H1 (cell line): ENCODE results near the gene TM4SF20. TPM values are rescaled to one million over a fixed set of nuclear protein-coding genes. Genes with fewer than 3 reads are reported as not detected.

Experiments used
- POU5F1 ChIP-seq: IDR thresholded peaks from 2 replicates; pipeline ENCODE4 v1.6.1; 2011; ENCODE audit warnings: low read depth, mild to moderate bottlenecking, low read length, moderate library complexity
- RBBP5 ChIP-seq: IDR thresholded peaks from 2 replicates; pipeline ENCODE4 v1.7.1; 2012; ENCODE audit warnings: low read depth, mild to moderate bottlenecking, inconsistent platforms, low read length, moderate library complexity, borderline replicate concordance
- polyA plus RNA-seq, 7 experiments: library from polyadenylated mRNA; depleted of rRNA in 3 of 7; stranded (reverse) in 5 of 7; unstranded in 2 of 7; fragments of >200 nt in 5 of 7; fragments of 200-250 nt in 2 of 7; gene quantifications; 1 replicate in 5 of 7; 2 replicates in 1 of 7; 4 replicates in 1 of 7; pipeline versions ENCODE4 v1.2.1 to v1.2.3, GENCODE V29; 2011 to 2013; ENCODE audit warnings: missing spikeins in 2 of 7, mixed read lengths in 2 of 7
- total RNA-seq: library from RNA; stranded (reverse); fragmentation: NEBNext Ultra II Directional; extraction: Animal tissue kit (Norgen Biotek cat#: 25700); gene quantifications from 2 replicates; pipeline ENCODE4 v1.2.1, GENCODE V29; 2021
- TF ChIP-seq, protein P1 (sequence below): fragments of 300-600 bp; sonication (generic); IDR thresholded peaks from 2 replicates; pipeline ENCODE4 v1.7.1; 2012; ENCODE audit warnings: low read length, moderate library complexity, mild to moderate bottlenecking, inconsistent platforms; ENCODE audit not compliant: insufficient replicate concordance
- TF ChIP-seq, protein P2 (sequence below): IDR thresholded peaks from 2 replicates; pipeline ENCODE4 v1.6.1; 2012; ENCODE audit warnings: inconsistent platforms

The TM4SF20 gene
- total and polyA plus RNA-seq, 2 of the 8 experiments (the other 6 are each of a cell fraction or from before 2014, with no cell fraction given), result not detected

DNA sequence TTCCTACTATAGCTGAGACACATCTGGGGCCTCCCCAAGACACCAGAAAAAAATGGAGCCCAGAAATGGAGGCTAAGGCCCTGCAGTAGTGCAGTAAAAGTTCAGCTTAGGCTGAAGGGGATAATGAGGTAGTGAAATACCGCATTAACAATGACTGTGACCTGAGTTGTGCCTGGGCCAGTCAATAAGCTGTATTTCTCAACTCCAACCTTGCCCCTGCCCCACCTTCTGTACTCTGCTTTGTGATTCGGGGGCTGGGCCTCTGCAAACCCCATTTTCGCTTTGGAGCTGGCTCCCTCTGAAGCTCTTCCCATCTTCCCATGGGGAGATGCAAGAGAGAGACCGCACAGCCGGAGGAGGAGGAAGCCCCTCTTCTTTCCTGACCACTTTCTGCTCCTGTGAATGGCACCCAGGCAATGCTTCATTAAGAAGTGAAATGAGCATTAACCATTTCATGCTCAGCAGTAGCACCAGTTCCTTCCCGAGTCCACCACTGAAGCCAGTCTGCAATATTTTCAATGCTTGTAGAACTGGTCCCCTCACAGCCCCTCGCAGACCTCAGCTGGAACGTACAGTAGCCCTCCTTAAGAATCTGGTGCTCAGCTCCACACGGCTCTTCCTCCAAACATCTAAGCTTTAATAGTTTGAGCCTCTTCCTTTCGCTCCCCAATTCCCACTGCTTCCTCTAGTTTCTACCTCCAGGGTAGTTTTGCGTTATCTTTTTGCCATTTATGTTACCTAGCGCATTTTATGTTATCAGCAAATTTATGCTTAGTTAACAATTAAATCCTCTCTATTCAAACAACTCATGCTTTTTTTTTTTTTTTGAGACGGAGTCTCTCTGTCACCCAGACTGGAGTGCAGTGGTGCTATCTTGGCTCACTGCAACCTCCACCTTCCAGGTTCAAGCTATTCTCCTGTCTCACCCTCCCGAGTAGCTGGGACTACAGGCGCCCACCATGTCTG lies 41.3 kb upstream of the TM4SF20 start (continued):
- TF ChIP-seq, protein P1, sequence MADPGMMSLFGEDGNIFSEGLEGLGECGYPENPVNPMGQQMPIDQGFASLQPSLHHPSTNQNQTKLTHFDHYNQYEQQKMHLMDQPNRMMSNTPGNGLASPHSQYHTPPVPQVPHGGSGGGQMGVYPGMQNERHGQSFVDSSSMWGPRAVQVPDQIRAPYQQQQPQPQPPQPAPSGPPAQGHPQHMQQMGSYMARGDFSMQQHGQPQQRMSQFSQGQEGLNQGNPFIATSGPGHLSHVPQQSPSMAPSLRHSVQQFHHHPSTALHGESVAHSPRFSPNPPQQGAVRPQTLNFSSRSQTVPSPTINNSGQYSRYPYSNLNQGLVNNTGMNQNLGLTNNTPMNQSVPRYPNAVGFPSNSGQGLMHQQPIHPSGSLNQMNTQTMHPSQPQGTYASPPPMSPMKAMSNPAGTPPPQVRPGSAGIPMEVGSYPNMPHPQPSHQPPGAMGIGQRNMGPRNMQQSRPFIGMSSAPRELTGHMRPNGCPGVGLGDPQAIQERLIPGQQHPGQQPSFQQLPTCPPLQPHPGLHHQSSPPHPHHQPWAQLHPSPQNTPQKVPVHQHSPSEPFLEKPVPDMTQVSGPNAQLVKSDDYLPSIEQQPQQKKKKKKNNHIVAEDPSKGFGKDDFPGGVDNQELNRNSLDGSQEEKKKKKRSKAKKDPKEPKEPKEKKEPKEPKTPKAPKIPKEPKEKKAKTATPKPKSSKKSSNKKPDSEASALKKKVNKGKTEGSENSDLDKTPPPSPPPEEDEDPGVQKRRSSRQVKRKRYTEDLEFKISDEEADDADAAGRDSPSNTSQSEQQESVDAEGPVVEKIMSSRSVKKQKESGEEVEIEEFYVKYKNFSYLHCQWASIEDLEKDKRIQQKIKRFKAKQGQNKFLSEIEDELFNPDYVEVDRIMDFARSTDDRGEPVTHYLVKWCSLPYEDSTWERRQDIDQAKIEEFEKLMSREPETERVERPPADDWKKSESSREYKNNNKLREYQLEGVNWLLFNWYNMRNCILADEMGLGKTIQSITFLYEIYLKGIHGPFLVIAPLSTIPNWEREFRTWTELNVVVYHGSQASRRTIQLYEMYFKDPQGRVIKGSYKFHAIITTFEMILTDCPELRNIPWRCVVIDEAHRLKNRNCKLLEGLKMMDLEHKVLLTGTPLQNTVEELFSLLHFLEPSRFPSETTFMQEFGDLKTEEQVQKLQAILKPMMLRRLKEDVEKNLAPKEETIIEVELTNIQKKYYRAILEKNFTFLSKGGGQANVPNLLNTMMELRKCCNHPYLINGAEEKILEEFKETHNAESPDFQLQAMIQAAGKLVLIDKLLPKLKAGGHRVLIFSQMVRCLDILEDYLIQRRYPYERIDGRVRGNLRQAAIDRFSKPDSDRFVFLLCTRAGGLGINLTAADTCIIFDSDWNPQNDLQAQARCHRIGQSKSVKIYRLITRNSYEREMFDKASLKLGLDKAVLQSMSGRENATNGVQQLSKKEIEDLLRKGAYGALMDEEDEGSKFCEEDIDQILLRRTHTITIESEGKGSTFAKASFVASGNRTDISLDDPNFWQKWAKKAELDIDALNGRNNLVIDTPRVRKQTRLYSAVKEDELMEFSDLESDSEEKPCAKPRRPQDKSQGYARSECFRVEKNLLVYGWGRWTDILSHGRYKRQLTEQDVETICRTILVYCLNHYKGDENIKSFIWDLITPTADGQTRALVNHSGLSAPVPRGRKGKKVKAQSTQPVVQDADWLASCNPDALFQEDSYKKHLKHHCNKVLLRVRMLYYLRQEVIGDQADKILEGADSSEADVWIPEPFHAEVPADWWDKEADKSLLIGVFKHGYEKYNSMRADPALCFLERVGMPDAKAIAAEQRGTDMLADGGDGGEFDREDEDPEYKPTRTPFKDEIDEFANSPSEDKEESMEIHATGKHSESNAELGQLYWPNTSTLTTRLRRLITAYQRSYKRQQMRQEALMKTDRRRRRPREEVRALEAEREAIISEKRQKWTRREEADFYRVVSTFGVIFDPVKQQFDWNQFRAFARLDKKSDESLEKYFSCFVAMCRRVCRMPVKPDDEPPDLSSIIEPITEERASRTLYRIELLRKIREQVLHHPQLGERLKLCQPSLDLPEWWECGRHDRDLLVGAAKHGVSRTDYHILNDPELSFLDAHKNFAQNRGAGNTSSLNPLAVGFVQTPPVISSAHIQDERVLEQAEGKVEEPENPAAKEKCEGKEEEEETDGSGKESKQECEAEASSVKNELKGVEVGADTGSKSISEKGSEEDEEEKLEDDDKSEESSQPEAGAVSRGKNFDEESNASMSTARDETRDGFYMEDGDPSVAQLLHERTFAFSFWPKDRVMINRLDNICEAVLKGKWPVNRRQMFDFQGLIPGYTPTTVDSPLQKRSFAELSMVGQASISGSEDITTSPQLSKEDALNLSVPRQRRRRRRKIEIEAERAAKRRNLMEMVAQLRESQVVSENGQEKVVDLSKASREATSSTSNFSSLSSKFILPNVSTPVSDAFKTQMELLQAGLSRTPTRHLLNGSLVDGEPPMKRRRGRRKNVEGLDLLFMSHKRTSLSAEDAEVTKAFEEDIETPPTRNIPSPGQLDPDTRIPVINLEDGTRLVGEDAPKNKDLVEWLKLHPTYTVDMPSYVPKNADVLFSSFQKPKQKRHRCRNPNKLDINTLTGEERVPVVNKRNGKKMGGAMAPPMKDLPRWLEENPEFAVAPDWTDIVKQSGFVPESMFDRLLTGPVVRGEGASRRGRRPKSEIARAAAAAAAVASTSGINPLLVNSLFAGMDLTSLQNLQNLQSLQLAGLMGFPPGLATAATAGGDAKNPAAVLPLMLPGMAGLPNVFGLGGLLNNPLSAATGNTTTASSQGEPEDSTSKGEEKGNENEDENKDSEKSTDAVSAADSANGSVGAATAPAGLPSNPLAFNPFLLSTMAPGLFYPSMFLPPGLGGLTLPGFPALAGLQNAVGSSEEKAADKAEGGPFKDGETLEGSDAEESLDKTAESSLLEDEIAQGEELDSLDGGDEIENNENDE, result no peak
- TF ChIP-seq, protein P2, sequence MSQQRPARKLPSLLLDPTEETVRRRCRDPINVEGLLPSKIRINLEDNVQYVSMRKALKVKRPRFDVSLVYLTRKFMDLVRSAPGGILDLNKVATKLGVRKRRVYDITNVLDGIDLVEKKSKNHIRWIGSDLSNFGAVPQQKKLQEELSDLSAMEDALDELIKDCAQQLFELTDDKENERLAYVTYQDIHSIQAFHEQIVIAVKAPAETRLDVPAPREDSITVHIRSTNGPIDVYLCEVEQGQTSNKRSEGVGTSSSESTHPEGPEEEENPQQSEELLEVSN, result no peak
- TF ChIP-seq POU5F1 (no peak), RBBP5 (no peak)
